GM12878 (cell line): Measurements from ENCODE around the gene NTMT2.

Source experiments
- ATF7 ChIP-seq: fragments of 450-650 bp; IDR thresholded peaks from 2 replicates; pipeline ENCODE4 v1.6.1; 2016; ENCODE audit warnings: low read depth, mild to moderate bottlenecking
- CTCF ChIP-seq, 3 experiments: IDR thresholded peaks in 2 of 3; conservative IDR thresholded peaks in 1 of 3; 2 replicates each; pipeline ENCODE4 v1.5.1; 2011; ENCODE audit warnings: low read depth in 3 of 3, low read length in 3 of 3, mild to moderate bottlenecking in 3 of 3, control low read depth in 2 of 3, moderate library complexity in 2 of 3, inconsistent platforms in 1 of 3, mixed read lengths in 1 of 3; ENCODE audit not compliant: control insufficient read depth in 2 of 3, insufficient read depth in 1 of 3; ENCODE audit errors: extremely low read depth in 1 of 3
- GABPA ChIP-seq: IDR thresholded peaks from 2 replicates; pipeline ENCODE4 v1.6.1; 2014; ENCODE audit warnings: antibody characterized with exemption, low read depth, mild to moderate bottlenecking, inconsistent platforms
- RAD21 ChIP-seq: IDR thresholded peaks from 2 replicates; pipeline ENCODE4 v1.6.1; 2011; ENCODE audit warnings: mild to moderate bottlenecking, low read depth, low read length, moderate library complexity; ENCODE audit not compliant: insufficient read depth
- SPI1 ChIP-seq: IDR thresholded peaks from 2 replicates; pipeline ENCODE4 v1.6.1; 2011; ENCODE audit warnings: low read depth, mild to moderate bottlenecking, low read length, moderate library complexity, borderline replicate concordance; ENCODE audit not compliant: insufficient read depth
- STAT3 ChIP-seq: IDR thresholded peaks from 2 replicates; pipeline ENCODE4 v1.6.1; 2011; ENCODE audit warnings: low read depth, low read length, improper control_type of control experiment
- ZBED1 ChIP-seq: IDR thresholded peaks from 2 replicates; pipeline ENCODE4 v1.6.1; 2016; ENCODE audit warnings: borderline replicate concordance
- ZNF274 ChIP-seq: IDR thresholded peaks from one replicate; pipeline ENCODE4 v1.8.0; 2011; ENCODE audit not compliant: insufficient read length, insufficient read depth
- ZSCAN29 ChIP-seq: fragments of 450-650 bp; IDR thresholded peaks from 2 replicates; pipeline ENCODE4 v1.6.1; 2017; ENCODE audit warnings: mild to moderate bottlenecking, moderate library complexity
- TF ChIP-seq, protein P1 (sequence below): fragments of 450-650 bp; IDR thresholded peaks from 2 replicates; pipeline ENCODE4 v1.6.1; 2016; ENCODE audit warnings: mild to moderate bottlenecking

DNA sequence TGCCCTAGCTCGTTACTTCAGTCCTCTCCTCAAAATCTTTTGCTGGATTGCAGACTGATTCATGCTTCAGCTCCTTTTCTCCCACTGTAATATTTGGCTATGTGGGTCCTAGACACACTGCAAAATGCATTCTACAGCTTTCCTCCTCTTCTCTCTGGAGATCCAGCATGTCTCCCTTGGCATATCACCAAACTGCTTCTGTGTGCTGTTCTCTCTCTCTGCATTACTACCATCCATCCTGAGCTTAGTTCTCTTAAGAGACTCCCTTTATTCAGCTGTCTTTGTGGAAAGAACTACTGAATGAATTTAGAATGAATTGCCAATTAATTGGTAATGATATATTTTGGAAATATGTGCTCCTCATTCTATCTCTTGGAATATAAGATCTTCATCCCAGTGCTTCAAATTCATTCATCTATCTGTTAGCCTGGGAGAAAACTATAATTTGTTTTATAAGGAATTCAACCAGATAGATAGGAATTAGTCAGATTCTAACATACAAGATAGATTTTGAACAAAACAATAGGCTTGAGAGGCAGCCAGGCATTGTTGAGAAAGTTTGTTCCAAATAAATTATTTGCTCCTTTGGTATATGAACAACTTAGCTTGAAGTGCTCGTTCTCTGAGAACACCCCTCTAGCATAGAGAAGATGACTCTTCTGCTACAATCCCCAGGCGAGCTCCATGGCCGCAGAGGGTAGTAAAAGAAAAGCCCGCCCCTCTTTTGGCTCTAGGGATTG lies 71.9 kb downstream of the NTMT2 start:
- TF ChIP-seq SPI1 = no peak
- TF ChIP-seq RAD21 = no peak
- TF ChIP-seq GABPA = no peak
- no peak for TF ChIP-seq STAT3
- TF ChIP-seq ATF7 = no peak
- TF ChIP-seq ZNF274 = no peak
- TF ChIP-seq ZBED1 = no peak
- TF ChIP-seq, protein P1, sequence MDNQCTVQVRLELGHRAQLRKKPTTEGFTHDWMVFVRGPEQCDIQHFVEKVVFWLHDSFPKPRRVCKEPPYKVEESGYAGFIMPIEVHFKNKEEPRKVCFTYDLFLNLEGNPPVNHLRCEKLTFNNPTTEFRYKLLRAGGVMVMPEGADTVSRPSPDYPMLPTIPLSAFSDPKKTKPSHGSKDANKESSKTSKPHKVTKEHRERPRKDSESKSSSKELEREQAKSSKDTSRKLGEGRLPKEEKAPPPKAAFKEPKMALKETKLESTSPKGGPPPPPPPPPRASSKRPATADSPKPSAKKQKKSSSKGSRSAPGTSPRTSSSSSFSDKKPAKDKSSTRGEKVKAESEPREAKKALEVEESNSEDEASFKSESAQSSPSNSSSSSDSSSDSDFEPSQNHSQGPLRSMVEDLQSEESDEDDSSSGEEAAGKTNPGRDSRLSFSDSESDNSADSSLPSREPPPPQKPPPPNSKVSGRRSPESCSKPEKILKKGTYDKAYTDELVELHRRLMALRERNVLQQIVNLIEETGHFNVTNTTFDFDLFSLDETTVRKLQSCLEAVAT = no peak
- no peak for TF ChIP-seq CTCF (IDR thresholded peaks at IDR 0.05 in 2 of 3, conservative IDR thresholded peaks at IDR 0.05 in 1 of 3; ENCODE audit: control insufficient read depth in 2 of 3, extremely low read depth in 1 of 3, insufficient read depth in 1 of 3, low read depth in 3 of 3, low read length in 3 of 3)
- no peak for TF ChIP-seq ZSCAN29
